DND-41 (cell line): ENCODE results near the gene CLDN9.

Experiments
- ATAC-seq: fragments of 200-7000 bp; cut with Tn5 transposase; 3 replicates; pipeline ENCODE4 v1.9.1; 2021; ENCODE audit warnings: low read depth; ENCODE audit not compliant: insufficient read depth
- DNase-seq: peaks from one replicate; pipeline ENCODE4 v3.0.0-alpha.2; 2020
- H2AFZ ChIP-seq: 2 replicates; pipeline ENCODE4 v1.6.0; 2012; ENCODE audit warnings: low read depth, low read length
- H3K27ac ChIP-seq: 2 replicates; pipeline ENCODE4 v1.5.1; 2012; ENCODE audit warnings: low read length, inconsistent platforms
- H3K27me3 ChIP-seq: fragments of 200-600 bp; sonication (generic); 2 replicates; pipeline ENCODE4 v1.6.0; 2012; ENCODE audit warnings: low read length, mild to moderate bottlenecking, inconsistent platforms; ENCODE audit not compliant: insufficient read depth, poor library complexity
- H3K36me3 ChIP-seq: 2 replicates; pipeline ENCODE4 v1.5.1; 2012; ENCODE audit warnings: low read length, inconsistent platforms; ENCODE audit not compliant: insufficient read depth
- H3K4me1 ChIP-seq: 2 replicates; pipeline ENCODE4 v1.5.1; 2012; ENCODE audit warnings: mild to moderate bottlenecking, low read length; ENCODE audit not compliant: insufficient read depth
- H3K4me2 ChIP-seq: 2 replicates; pipeline ENCODE4 v1.6.0; 2012; ENCODE audit warnings: mild to moderate bottlenecking, moderate library complexity, low read length, inconsistent platforms; ENCODE audit not compliant: insufficient read depth
- H3K4me3 ChIP-seq, 2 experiments: fragments of 200-600 bp in 1 of 2; shearing (Covaris generic) in 1 of 2; 2 replicates each; pipeline ENCODE4 v1.5.1; 2012 to 2016; ENCODE audit warnings: inconsistent platforms in 2 of 2, low read length in 2 of 2, mild to moderate bottlenecking in 2 of 2, low read depth in 1 of 2, moderate library complexity in 1 of 2
- H3K79me2 ChIP-seq: 2 replicates; pipeline ENCODE4 v1.6.0; 2012; ENCODE audit warnings: low read length, inconsistent platforms; ENCODE audit not compliant: insufficient read depth
- H3K9ac ChIP-seq: 2 replicates; pipeline ENCODE4 v1.6.0; 2012; ENCODE audit warnings: low read depth, mild to moderate bottlenecking, inconsistent platforms, low read length, moderate library complexity
- H3K9me3 ChIP-seq: 2 replicates; pipeline ENCODE4 v1.5.1; 2012; ENCODE audit warnings: low read length, moderate library complexity, mild to moderate bottlenecking, inconsistent platforms; ENCODE audit not compliant: insufficient read depth, severe bottlenecking
- H4K20me1 ChIP-seq: 2 replicates; pipeline ENCODE4 v1.6.0; 2012; ENCODE audit warnings: low read length; ENCODE audit not compliant: insufficient read depth
- CTCF ChIP-seq: IDR thresholded peaks from 2 replicates; pipeline ENCODE4 v1.5.1; 2012; ENCODE audit warnings: borderline replicate concordance, low read length, moderate library complexity, mild to moderate bottlenecking; ENCODE audit not compliant: poor library complexity, severe bottlenecking; ENCODE audit errors: extremely low read depth
- EZH2 ChIP-seq: IDR thresholded peaks from 3 replicates; pipeline ENCODE4 v1.6.1; 2012; ENCODE audit warnings: borderline replicate concordance, low read depth, mild to moderate bottlenecking, moderate library complexity, low read length, inconsistent platforms; ENCODE audit not compliant: severe bottlenecking

The CLDN9 gene

GRCh38 chr16:3022684-3023414 is 10.1 kb downstream of the CLDN9 start:
- H3K4me1 ChIP-seq: peaks cover 60% of the 10 kb centered on the region
- no peaks in the 10 kb centered on the region for H3K27me3 ChIP-seq
- peaks cover 23% of the 10 kb centered on the region for H4K20me1 ChIP-seq
- H3K9me3 ChIP-seq: no peaks in the 10 kb centered on the region
- H3K9ac ChIP-seq: peak overlapping the region; percentile 70
- DNase-seq: no peak
- H2AFZ ChIP-seq: no peak overlapping the region
- H3K27ac ChIP-seq: peak overlapping the region; percentile 94
- peak overlapping the region; percentile 81 for H3K4me2 ChIP-seq
- H3K79me2 ChIP-seq: peaks cover 12% of the 10 kb centered on the region
- ATAC-seq: no peak
- no peak for TF ChIP-seq CTCF
- TF ChIP-seq EZH2: no peak
- H3K4me3 ChIP-seq: peak overlapping the region in 1 of 2 experiments; percentile 67; a peak in 3 of 4 replicates
- peaks cover 22% of the 10 kb centered on the region for H3K36me3 ChIP-seq

GRCh38 chr16:3023415-3023668 is 10.6 kb downstream of the CLDN9 start:
- no peak for ATAC-seq
- H3K4me1 ChIP-seq: peaks cover 62% of the 10 kb centered on the region

GRCh38 chr16:3023669-3024478 is 11.2 kb downstream of the CLDN9 start, which contains the start of the genes HCFC1R1 and THOC6:
Gene HCFC1R1, minus strand, starts transcription at chr16:3023942. Its CDS starts 1 bp downstream, at chr16:3023941.
Gene THOC6, plus strand, starts transcription at chr16:3024035. Its CDS starts 292 bp downstream, at chr16:3024327.
- DNase-seq (peak; percentile 97), ATAC-seq (peak; percentile 88)
- peaks cover 62% of the 10 kb centered on the region for H3K4me1 ChIP-seq
- H3K36me3 ChIP-seq: peaks cover 22% of the 10 kb centered on the region
- no peaks in the 10 kb centered on the region for H3K9me3 ChIP-seq
- peak within 1 kb of the TSS; percentile 25 to 67 for H3K4me3 ChIP-seq
- peak within 1 kb of the TSS; percentile 81 for H3K4me2 ChIP-seq
- no peak for TF ChIP-seq EZH2
- TF ChIP-seq CTCF: peak; percentile 2
- peaks cover 26% of the 10 kb centered on the region for H4K20me1 ChIP-seq
- peaks cover 12% of the 10 kb centered on the region for H3K79me2 ChIP-seq
- H3K27me3 ChIP-seq: no peaks in the 10 kb centered on the region
- peak within 1 kb of the TSS; percentile 70 for H3K9ac ChIP-seq
- H2AFZ ChIP-seq: peak within 1 kb of the TSS; percentile 75
- H3K27ac ChIP-seq: peak within 1 kb of the TSS; percentile 94

More at GRCh38 chr16:3023415-3023668, 10.6 kb downstream of the CLDN9 start:
- H3K9me3 ChIP-seq: no peaks in the 10 kb centered on the region
- H3K79me2 ChIP-seq: peaks cover 12% of the 10 kb centered on the region
- peaks cover 22% of the 10 kb centered on the region for H3K36me3 ChIP-seq
- H3K4me3 ChIP-seq: peak overlapping the region; percentile 25 to 67; a peak in 3 of 4 replicates
- peak; percentile 32 for DNase-seq
- H3K27ac ChIP-seq: peak overlapping the region; percentile 94
- peak overlapping the region; percentile 75 for H2AFZ ChIP-seq
- peaks cover 23% of the 10 kb centered on the region for H4K20me1 ChIP-seq
- no peaks in the 10 kb centered on the region for H3K27me3 ChIP-seq
- H3K4me2 ChIP-seq: peak overlapping the region; percentile 81
- no peak for TF ChIP-seq EZH2
- no peak for TF ChIP-seq CTCF
- peak overlapping the region; percentile 70 for H3K9ac ChIP-seq
